ENCODE results near the gene VPREB3.

Gene VPREB3

GRCh38 chr22:23763954-23764353 is 9.7 kb upstream of the VPREB3 start:
- DNase-seq (ENCODE audit: insufficient read length, low spot score), result no peak
- no peak for TF ChIP-seq CTCF (IDR thresholded peaks at IDR 0.05; ENCODE audit: insufficient read depth, missing control alignments)
- no peak for FAIRE-seq

GRCh38 chr22:23763579-23763945 is 9.3 kb upstream of the VPREB3 start:
- DNase-seq (ENCODE audit: insufficient read length, low spot score) (no peak), FAIRE-seq (no peak)
- no peak for TF ChIP-seq CTCF (IDR thresholded peaks at IDR 0.05; ENCODE audit: insufficient read depth, missing control alignments)

- TF ChIP-seq CTCF (IDR thresholded peaks at IDR 0.05; ENCODE audit: insufficient read depth, missing control alignments), result no peak
- no peak for DNase-seq (ENCODE audit: insufficient read length, low spot score)
- FAIRE-seq, result no peak
Measured at GRCh38 chr22:23762842-23763578, 8.8 kb upstream of the VPREB3 start, which contains the start of gene C22orf15. Gene C22orf15, plus strand, starts transcription at chr22:23762990. Its CDS starts 317 bp downstream, at chr22:23763307.

GRCh38 chr22:23760056-23760455 is 5.8 kb upstream of the VPREB3 start:
- FAIRE-seq, result no peak
- no peak for DNase-seq (ENCODE audit: insufficient read length, low spot score)
- no peak for TF ChIP-seq CTCF (IDR thresholded peaks at IDR 0.05; ENCODE audit: insufficient read depth, missing control alignments)

- DNase-seq (ENCODE audit: insufficient read length, low spot score) (no peak), FAIRE-seq (no peak)
- no peak for TF ChIP-seq CTCF (IDR thresholded peaks at IDR 0.05; ENCODE audit: insufficient read depth, missing control alignments)
Measured at GRCh38 chr22:23759566-23759965, 5.3 kb upstream of the VPREB3 start.

GRCh38 chr22:23756891-23757290 is 2.7 kb upstream of the VPREB3 start:
- no peak for DNase-seq (ENCODE audit: insufficient read length, low spot score)
- no peak for TF ChIP-seq CTCF (IDR thresholded peaks at IDR 0.05; ENCODE audit: insufficient read depth, missing control alignments)
- FAIRE-seq, result no peak

GRCh38 chr22:23755711-23756110 is 1.5 kb upstream of the VPREB3 start:
- no peak for TF ChIP-seq CTCF (IDR thresholded peaks at IDR 0.05; ENCODE audit: insufficient read depth, missing control alignments)
- no peak for DNase-seq (ENCODE audit: insufficient read length, low spot score)
- no peak for FAIRE-seq
